K562 (cell line): ENCODE data around the gene TRPV5. TPM values are rescaled to one million over a fixed set of nuclear protein-coding genes. Genes with fewer than 3 reads are reported as not detected.

Source experiments
- CEBPG ChIP-seq, 3 experiments: fragments of 200-800 bp in 1 of 3; sonication (Bioruptor generic) in 1 of 3; sonication (generic) in 1 of 3; formaldehyde crosslinking in 1 of 3; IDR thresholded peaks in 2 of 3; conservative IDR thresholded peaks in 1 of 3; 2 replicates each; pipeline versions ENCODE4 v1.6.1 to v1.8.0; 2016 to 2022; ENCODE audit warnings: missing compliant biosample characterization in 2 of 3, missing genetic modification characterization in 2 of 3, mild to moderate bottlenecking in 1 of 3, missing genetic modification reagents in 1 of 3
- CTBP1 ChIP-seq: fragments of 450-650 bp; IDR thresholded peaks from 2 replicates; pipeline ENCODE4 v1.6.1; 2016; ENCODE audit warnings: borderline replicate concordance
- ESRRB ChIP-seq: fragments of 250-450 bp; sonication (Bioruptor Pico); IDR thresholded peaks from 2 replicates; pipeline ENCODE4 v1.5.0; 2020; ENCODE audit warnings: mild to moderate bottlenecking, moderate library complexity, borderline replicate concordance
- GTF2B ChIP-seq: IDR thresholded peaks from 2 replicates; pipeline ENCODE4 v1.6.1; 2011; ENCODE audit not compliant: insufficient read length; ENCODE audit errors: extremely low read depth
- L3MBTL2 ChIP-seq: fragments of 450-650 bp; IDR thresholded peaks from 2 replicates; pipeline ENCODE4 v1.6.1; 2016; ENCODE audit warnings: mild to moderate bottlenecking, moderate library complexity
- NONO ChIP-seq, 2 experiments: fragments of 200-400 bp in 1 of 2; fragments of 450-650 bp in 1 of 2; formaldehyde crosslinking in 1 of 2; IDR thresholded peaks; 2 replicates each; pipeline ENCODE4 v1.6.1; 2017; ENCODE audit warnings: low read depth in 2 of 2, mild to moderate bottlenecking in 2 of 2, moderate library complexity in 2 of 2, low read length in 1 of 2
- POLR2G ChIP-seq: fragments of 200-400 bp; formaldehyde crosslinking; IDR thresholded peaks from 2 replicates; pipeline ENCODE4 v1.6.1; 2017; ENCODE audit warnings: low read depth, mild to moderate bottlenecking, antibody characterized with exemption, low read length, moderate library complexity
- PURB ChIP-seq: sonication (generic); formaldehyde crosslinking; IDR thresholded peaks from 2 replicates; pipeline ENCODE4 v1.9.0; 2021; ENCODE audit warnings: low read depth, mild to moderate bottlenecking, missing genetic modification reagents
- RBM25 ChIP-seq: fragments of 200-400 bp; formaldehyde crosslinking; IDR thresholded peaks from 2 replicates; pipeline ENCODE4 v1.6.1; 2018; ENCODE audit warnings: low read length, low read depth, moderate library complexity; ENCODE audit not compliant: severe bottlenecking
- RBM39 ChIP-seq: fragments of 200-400 bp; formaldehyde crosslinking; optimal IDR thresholded peaks from 2 replicates; pipeline ENCODE3; 2018; ENCODE audit warnings: low read depth, low read length
- XRCC5 ChIP-seq: fragments of 200-400 bp; formaldehyde crosslinking; IDR thresholded peaks from 2 replicates; pipeline ENCODE4 v1.6.1; 2017; ENCODE audit warnings: low read depth, mild to moderate bottlenecking, low read length
- ZBTB1 ChIP-seq: sonication (generic); formaldehyde crosslinking; IDR thresholded peaks from 2 replicates; pipeline ENCODE4 v1.8.1; 2023; ENCODE audit warnings: missing genetic modification reagents, low read depth, mild to moderate bottlenecking, borderline replicate concordance
- ZBTB17 ChIP-seq: fragments of 450-650 bp; formaldehyde crosslinking; IDR thresholded peaks from 2 replicates; pipeline ENCODE4 v1.4.0; 2020; ENCODE audit warnings: mild to moderate bottlenecking
- ZC3H4 ChIP-seq: sonication (generic); formaldehyde crosslinking; IDR thresholded peaks from 2 replicates; pipeline ENCODE4 v1.9.0; 2021; ENCODE audit warnings: missing genetic modification reagents, borderline replicate concordance
- ZNF174 ChIP-seq: fragments of 250-450 bp; sonication (Bioruptor Pico); IDR thresholded peaks from 2 replicates; pipeline ENCODE4 v1.4.0; 2020; ENCODE audit warnings: mild to moderate bottlenecking
- ZNF551 ChIP-seq: fragments of 250-450 bp; sonication (Bioruptor Pico); IDR thresholded peaks from 2 replicates; pipeline ENCODE4 v1.5.0; 2021; ENCODE audit warnings: mild to moderate bottlenecking, moderate library complexity
- ZNF644 ChIP-seq: fragments of 200-800 bp; sonication (Bioruptor generic); IDR thresholded peaks from 2 replicates; pipeline ENCODE4 v1.6.1; 2016; ENCODE audit warnings: low read depth, missing genetic modification characterization, missing compliant biosample characterization
- polyA plus RNA-seq, 8 experiments: library from polyadenylated mRNA; depleted of rRNA in 4 of 8; stranded (reverse) in 5 of 8; unstranded in 3 of 8; fragments of >200 nt; fragmentation: Nextera tagmentation in 2 of 8; fragmentation: Illumina TruSeq in 1 of 8; extraction: Ambion mirVana in 2 of 8; extraction: Trizol in 1 of 8; gene quantifications; 2 replicates each; pipeline versions ENCODE4 v1.2.1 to v1.2.3, GENCODE V29; 2011 to 2014; ENCODE audit warnings: inconsistent platforms in 1 of 8, missing spikeins in 1 of 8
- total RNA-seq, 7 experiments: library from RNA; depleted of rRNA in 6 of 7; stranded (reverse); fragments of >200 nt in 6 of 7; fragmentation: Illumina TruSeq in 2 of 7; extraction: Trizol in 2 of 7; gene quantifications; 2 replicates each; pipeline versions ENCODE4 v1.2.1 to v1.2.3, GENCODE V29; 2011 to 2021; ENCODE audit warnings: low replicate concordance in 1 of 7
- TF ChIP-seq, protein P1 (sequence below): fragments of 250-450 bp; sonication (Bioruptor Pico); IDR thresholded peaks from 2 replicates; pipeline ENCODE4 v1.4.0; 2020; ENCODE audit warnings: borderline replicate concordance
- TF ChIP-seq, protein P2 (sequence below), 3 experiments: fragments of 200-800 bp in 1 of 3; fragments of 250-450 bp in 1 of 3; fragments of 450-650 bp in 1 of 3; sonication (Bioruptor Pico) in 1 of 3; sonication (Bioruptor generic) in 1 of 3; formaldehyde crosslinking in 1 of 3; IDR thresholded peaks; 2 replicates each; pipeline versions ENCODE4 v1.6.1 to v1.8.0; 2016 to 2022; ENCODE audit warnings: mild to moderate bottlenecking in 2 of 3, missing genetic modification characterization in 2 of 3, missing compliant biosample characterization in 1 of 3, moderate library complexity in 1 of 3

Gene TRPV5
- total and polyA plus RNA-seq, 9 of the 15 experiments (the other 6 are each of a cell fraction or from before 2014, with no cell fraction given), result not detected

GRCh38 chr7:142939226-142939910, 5.8 kb upstream of the TRPV5 start, which contains the start of gene LLCFC1 (continued):
- TF ChIP-seq, protein P1, sequence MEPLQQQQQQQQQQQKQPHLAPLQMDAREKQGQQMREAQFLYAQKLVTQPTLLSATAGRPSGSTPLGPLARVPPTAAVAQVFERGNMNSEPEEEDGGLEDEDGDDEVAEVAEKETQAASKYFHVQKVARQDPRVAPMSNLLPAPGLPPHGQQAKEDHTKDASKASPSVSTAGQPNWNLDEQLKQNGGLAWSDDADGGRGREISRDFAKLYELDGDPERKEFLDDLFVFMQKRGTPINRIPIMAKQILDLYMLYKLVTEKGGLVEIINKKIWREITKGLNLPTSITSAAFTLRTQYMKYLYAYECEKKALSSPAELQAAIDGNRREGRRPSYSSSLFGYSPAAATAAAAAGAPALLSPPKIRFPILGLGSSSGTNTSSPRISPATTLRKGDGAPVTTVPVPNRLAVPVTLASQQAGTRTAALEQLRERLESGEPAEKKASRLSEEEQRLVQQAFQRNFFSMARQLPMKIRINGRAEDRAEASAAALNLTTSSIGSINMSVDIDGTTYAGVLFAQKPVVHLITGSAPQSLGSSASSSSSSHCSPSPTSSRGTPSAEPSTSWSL (CRISPR knock-in tag), result no peak
- no peak for TF ChIP-seq PURB (CRISPR knock-in tag)
- TF ChIP-seq ZBTB1 (CRISPR knock-in tag), result no peak
- no peak for TF ChIP-seq RBM25
- no peak for TF ChIP-seq ESRRB
- no peak; the same call in 1 of the 2 replicates for TF ChIP-seq CEBPG (CRISPR knock-in tag; IDR thresholded peaks at IDR 0.05)
- no peak for TF ChIP-seq CEBPG (tag; conservative IDR thresholded peaks at IDR 0.05 in 1 of 2, IDR thresholded peaks at IDR 0.05 in 1 of 2)
- no peak for TF ChIP-seq ZBTB17
- 0 out of 2 replicates have a peak, but pooled peaks have one; percentile 20 for TF ChIP-seq XRCC5
- TF ChIP-seq ZNF551 (CRISPR knock-in tag), result no peak
- no peak for TF ChIP-seq GTF2B
- TF ChIP-seq ZNF174 (CRISPR knock-in tag), result no peak
- peak; percentile 32; the same call in 1 of the 2 replicates for TF ChIP-seq CTBP1
- no peak for TF ChIP-seq L3MBTL2
- TF ChIP-seq ZC3H4 (CRISPR knock-in tag), result no peak
- TF ChIP-seq RBM39, result peak; percentile 78
- no peak for TF ChIP-seq ZNF644 (tag)
- TF ChIP-seq, protein P2, sequence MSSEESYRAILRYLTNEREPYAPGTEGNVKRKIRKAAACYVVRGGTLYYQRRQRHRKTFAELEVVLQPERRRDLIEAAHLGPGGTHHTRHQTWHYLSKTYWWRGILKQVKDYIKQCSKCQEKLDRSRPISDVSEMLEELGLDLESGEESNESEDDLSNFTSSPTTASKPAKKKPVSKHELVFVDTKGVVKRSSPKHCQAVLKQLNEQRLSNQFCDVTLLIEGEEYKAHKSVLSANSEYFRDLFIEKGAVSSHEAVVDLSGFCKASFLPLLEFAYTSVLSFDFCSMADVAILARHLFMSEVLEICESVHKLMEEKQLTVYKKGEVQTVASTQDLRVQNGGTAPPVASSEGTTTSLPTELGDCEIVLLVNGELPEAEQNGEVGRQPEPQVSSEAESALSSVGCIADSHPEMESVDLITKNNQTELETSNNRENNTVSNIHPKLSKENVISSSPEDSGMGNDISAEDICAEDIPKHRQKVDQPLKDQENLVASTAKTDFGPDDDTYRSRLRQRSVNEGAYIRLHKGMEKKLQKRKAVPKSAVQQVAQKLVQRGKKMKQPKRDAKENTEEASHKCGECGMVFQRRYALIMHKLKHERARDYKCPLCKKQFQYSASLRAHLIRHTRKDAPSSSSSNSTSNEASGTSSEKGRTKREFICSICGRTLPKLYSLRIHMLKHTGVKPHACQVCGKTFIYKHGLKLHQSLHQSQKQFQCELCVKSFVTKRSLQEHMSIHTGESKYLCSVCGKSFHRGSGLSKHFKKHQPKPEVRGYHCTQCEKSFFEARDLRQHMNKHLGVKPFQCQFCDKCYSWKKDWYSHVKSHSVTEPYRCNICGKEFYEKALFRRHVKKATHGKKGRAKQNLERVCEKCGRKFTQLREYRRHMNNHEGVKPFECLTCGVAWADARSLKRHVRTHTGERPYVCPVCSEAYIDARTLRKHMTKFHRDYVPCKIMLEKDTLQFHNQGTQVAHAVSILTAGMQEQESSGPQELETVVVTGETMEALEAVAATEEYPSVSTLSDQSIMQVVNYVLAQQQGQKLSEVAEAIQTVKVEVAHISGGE (CRISPR knock-in tag; IDR thresholded peaks at IDR 0.05), result no peak
- TF ChIP-seq NONO (IDR thresholded peaks at IDR 0.05; ENCODE audit: low read depth in 2 of 2, low read length in 1 of 2), result no peak
- TF ChIP-seq POLR2G, result 0 out of 2 replicates have a peak, but pooled peaks have one; percentile 39
